ENCODE data around the gene HBS1L.

HBS1L gene

GRCh38 chr6:134997133-134997995 is 57.3 kb downstream of the HBS1L start:
- DNase-seq (ENCODE audit: low read depth): no peak

DNA sequence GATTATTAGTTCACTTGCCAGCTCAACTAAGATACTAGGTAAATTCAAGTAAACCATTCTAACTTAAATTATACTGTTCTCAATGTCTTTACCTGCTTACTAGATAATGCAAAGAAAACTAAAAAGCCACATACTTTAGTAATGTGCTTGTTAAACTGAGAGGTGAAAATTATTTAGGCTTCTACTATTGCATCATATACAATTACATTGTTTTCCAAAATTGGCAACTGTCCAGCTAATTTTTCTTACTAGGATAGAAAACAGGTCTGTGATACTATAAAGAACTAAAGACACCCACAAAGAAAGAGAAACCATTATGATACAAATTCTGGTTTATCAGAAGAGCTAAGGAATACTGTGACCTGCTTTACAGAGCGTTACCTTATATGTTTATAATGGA is 59.1 kb downstream of the HBS1L start:
- DNase-seq (ENCODE audit: low read depth): no peak

DNA sequence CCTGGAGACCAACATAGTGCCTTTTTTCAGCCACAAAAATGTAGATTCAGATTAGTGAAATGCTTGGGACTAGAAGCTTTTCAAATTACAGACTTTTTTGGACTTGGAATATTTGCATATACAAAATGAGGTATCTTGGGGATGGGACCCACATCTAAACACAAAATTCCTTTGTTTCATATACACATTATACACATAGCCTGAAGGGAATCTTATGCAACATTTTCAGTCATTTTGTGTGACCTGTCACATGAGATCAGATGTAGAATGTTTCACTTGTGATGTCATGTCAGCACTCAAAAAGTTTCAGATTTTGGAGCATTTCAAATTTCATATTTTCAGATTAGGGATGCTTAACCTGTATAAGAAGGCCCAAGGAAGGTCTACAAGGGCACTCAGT is 60.2 kb downstream of the HBS1L start:
- DNase-seq (ENCODE audit: low read depth): no peak

DNA sequence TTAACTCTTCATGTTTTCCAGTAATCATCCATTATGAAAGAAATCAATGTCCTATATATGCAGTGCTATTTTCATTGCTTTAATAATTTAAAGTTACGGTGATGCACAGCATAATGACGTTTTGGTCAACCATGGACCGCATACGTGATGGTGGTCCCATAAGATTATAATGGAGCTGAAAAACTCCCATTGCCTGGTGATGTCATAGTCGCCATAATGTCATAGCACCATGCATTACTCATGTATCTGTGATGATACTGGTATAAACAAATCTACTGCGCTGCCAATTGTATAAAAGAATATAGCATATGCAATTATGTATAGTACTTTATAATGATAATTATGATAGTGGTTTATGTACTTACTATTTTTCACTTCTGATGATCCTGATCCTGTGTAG is 62.5 kb downstream of the HBS1L start:
- DNase-seq (ENCODE audit: low read depth): no peak

- no peak for DNase-seq (ENCODE audit: low read depth)
Observed at GRCh38 chr6:134990262-134990661, 64.4 kb downstream of the HBS1L start.

GRCh38 chr6:134984821-134985220 is 69.8 kb downstream of the HBS1L start:
- no peak for DNase-seq (ENCODE audit: low read depth)

DNA sequence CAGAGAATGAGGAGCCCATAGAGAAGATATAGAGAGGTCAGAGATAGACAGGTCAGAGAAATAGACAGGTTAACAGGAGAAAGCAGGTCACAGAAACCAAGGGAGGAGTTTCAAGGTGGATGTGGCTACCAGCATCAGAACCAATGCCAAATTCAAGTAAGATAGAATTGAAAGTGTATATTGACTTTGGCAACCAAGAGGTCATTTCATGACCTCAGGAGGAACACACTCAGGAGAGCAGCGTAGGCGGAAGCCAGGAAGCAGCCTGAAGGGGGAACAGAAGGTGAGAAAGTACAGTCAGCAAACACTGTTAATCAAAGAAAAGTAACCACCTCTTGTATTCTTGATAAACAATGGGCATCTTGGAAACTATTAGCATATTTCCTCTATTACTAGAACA is 70.8 kb downstream of the HBS1L start:
- DNase-seq (ENCODE audit: low read depth): no peak

GRCh38 chr6:134982161-134982560 is 72.5 kb downstream of the HBS1L start:
- no peak for DNase-seq (ENCODE audit: low read depth)

DNA sequence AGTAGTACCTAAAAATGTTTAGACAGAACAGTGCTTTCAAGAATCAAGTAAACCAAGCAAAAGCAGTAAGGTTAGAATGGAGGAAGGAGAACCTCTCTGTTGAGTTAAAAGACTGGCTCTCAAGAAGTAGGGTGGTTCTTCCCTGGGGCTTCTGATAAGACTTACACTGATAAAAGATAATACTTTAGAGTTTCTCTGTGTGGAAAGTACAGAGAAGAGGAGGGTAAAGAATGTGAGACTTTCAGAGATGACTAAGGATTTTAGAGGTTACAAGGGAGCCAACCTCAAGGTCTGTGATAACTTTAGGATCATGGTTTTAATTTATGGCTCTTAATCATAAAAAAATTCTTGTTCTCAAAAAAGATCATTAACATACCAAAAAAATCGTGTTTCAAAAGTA is 73.8 kb downstream of the HBS1L start:
- no peak for DNase-seq (ENCODE audit: low read depth)

DNA sequence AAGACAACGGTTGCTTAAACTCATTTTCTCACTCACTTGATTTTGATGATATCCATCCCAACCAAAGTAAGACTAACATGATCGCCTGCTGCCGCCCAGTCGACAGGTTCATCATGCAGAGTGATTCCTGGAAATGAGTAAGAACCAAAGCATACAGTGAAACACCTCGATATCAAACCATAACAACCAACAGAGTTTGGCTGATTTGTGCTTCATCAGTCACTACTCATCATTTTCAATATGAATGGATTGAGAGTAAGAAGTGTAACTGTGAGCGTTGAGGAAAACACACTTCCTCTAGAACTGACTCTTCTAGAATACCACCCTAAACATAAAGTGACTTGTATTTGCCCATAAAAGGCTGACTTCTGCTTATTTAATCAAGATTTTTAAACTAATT is 75.5 kb downstream of the HBS1L start:
- no peak for DNase-seq (ENCODE audit: low read depth)

- no peak for DNase-seq (ENCODE audit: low read depth)
Observed at GRCh38 chr6:134974370-134974769, 80.3 kb downstream of the HBS1L start.

DNA sequence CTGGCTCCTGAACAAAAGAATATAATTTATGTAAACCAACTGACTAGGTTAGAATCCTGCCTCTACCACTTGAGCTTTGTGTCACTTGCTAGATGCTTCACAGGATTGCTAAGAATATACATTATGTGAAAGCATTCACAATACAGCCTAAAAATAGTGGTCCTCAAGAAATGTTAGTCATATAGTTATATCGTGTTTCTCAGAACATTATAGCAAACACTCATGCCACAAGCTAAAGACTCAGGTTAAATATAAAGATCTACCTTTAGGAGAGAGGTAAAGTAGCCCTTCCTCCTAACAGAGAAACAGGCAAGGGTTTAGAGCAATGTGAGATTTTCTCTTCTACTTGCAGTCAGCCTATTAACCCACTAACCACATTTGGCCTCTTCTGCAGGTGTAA is 86.9 kb downstream of the HBS1L start:
- no peak for DNase-seq (ENCODE audit: low read depth)

- no peak for DNase-seq (ENCODE audit: low read depth)
Observed at GRCh38 chr6:134964451-134965203, 90.0 kb downstream of the HBS1L start.

DNA sequence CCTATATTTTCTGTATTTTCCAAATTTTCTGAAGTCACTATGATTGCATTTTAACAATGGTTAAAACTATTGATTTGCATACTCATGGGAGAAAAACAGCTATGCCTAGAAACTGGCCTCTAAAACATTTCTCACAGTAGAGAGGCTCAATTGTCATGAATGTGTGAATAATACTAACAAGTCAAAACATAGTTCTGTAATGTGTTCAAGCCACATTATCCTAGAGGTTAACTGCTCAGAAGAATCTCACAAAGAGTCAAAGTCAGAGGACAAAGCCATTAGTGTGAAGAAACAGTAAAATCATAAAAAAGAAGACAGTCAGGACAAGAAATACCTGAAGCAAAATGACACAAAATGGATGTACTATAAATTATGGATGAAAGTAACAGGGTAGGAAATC is 92.2 kb downstream of the HBS1L start:
- DNase-seq (ENCODE audit: low read depth): no peak

DNA sequence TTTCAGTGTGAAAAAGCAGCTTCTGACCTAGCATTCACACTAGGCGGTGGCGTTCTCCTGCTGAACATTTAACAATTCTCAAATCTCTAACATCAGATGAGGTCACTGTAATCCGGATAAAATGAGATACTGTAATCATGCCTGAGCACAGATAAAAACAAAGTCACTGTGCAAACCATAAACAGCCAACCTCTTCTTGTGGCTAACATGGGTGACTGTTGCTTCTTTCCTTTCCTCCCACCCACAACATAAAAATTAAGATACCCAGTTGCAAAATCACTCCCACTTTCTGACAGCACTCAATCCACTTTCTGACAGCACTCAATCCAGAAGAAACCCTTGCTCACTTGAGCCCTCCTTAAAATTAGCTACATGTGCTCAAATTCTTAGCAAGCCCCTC is 93.3 kb downstream of the HBS1L start:
- no peak for DNase-seq (ENCODE audit: low read depth)

DNA sequence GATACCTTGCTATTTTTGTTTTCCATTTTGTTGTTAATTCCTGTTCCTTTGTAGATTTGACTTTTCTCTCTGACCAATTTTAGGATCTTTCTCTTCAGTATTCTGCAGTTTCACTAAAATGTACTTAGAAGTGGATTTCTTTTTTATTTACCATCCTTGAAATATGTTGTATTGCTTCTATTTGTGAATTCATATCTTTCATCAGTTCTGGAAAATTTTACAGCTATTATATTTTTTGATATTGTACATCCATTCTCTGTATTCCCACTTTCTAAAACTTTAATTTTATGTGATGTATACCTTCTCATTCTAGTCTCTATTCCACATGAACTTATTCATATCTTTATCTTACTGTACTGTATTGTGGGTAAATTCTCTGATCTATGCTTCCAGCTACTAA is 95.0 kb downstream of the HBS1L start:
- DNase-seq (ENCODE audit: low read depth): no peak

DNA sequence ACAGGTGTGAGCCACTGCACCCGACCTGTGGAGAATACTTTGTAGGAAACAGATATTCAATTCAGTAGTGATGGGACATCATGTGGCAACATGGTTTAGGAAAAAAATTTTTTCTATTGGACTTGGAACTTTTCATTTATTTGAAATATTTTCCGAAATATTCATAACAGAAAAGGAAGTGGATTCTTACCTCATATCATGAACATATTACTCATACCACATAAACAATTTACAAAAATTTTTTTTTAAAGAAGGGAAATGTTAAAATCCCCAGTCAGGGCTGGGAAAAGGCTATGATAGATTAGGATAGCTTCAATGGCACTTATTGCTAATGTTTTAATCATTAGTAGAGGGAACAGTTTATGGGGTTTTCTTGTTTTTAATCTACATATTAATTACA is 97.9 kb downstream of the HBS1L start:
- no peak for DNase-seq (ENCODE audit: low read depth)

GRCh38 chr6:134956032-134956431 is 98.6 kb downstream of the HBS1L start:
- DNase-seq (ENCODE audit: low read depth): no peak

DNA sequence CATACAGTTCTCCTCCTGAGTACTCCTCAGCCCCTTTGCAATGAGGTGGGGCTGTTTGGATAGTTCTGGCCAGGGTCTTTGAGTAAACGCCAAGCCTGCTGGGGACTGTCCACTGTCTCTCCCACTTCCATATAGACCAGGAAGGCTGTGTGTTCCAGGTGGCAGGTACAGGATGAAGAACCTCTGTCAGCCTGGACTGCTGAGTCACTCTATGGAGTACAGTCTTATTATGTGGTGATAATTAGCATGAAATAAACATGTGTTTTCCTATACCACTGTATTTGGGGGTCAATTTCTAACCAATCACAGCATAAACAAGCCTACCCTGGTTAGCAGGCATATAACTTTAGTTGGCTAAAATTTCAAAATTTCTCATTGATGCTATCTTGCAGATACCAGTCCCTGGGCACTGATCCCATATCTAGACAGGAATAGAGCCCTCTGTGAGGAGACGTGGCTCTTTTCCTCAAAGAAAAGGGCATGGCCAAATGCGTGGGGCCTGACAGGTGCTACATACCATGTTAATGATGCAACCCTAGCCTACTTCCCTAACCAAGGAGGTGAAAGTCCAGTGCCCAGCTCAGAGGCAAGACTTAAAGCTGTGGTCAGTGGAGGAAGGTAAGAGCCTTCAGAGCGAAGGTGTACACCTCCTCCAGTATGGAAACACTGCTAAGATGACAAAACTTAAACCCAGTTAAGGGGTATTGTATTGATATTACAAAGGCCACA is 100.2 kb downstream of the HBS1L start:
- DNase-seq (ENCODE audit: low read depth): no peak

- no peak for DNase-seq (ENCODE audit: low read depth)
Observed at GRCh38 chr6:134951494-134952263, 102.9 kb downstream of the HBS1L start.

- DNase-seq (ENCODE audit: low read depth): no peak
Observed at GRCh38 chr6:134950482-134950881, 104.1 kb downstream of the HBS1L start.

DNA sequence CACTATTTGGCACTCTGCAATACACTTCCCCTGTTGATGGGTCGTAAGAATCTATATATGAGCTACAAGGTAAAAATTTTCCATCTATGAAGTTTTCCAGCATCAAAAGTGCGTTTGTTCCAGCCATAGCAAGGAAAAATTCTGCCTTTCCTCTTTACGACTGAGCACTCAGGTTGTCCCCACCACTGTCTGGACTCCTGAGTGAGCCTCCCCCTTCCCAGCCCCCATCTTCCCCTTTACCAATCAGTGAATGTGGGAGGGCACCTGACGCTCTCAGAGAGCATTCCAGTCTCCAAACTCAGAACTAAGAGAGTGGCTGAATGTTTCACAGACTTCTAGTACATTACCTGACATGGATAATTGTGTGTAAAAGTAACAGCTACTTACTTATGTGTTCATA is 104.7 kb downstream of the HBS1L start, which contains the start of gene ALDH8A1:
TSS of gene ALDH8A1 (minus strand) at position 175 of the 400 bp plus-strand sequence. CDS start at position 127, 48 bp downstream.
- no peak for DNase-seq (ENCODE audit: low read depth)
